IPS-15b (cell line): ENCODE data around the gene ACAT2.
"Not testable (repeated sequence)": the region's sequence is repeated elsewhere in the genome, so short reads cannot be mapped to it uniquely, and the experiment has no call there.

Experiments
- H3K27me3 ChIP-seq: one replicate; pipeline ENCODE4 v1.6.1; 2013; ENCODE audit warnings: low read length; ENCODE audit not compliant: control insufficient read depth, insufficient read depth
- H3K36me3 ChIP-seq: one replicate; pipeline ENCODE4 v1.6.1; 2013; ENCODE audit warnings: low read length; ENCODE audit not compliant: control insufficient read depth, insufficient read depth
- H3K4me1 ChIP-seq: one replicate; pipeline ENCODE4 v1.6.1; 2013; ENCODE audit warnings: mild to moderate bottlenecking, low read length; ENCODE audit not compliant: control insufficient read depth, insufficient read depth
- H3K4me3 ChIP-seq: one replicate; pipeline ENCODE4 v1.5.1; 2013; ENCODE audit warnings: low read depth, low read length
- H3K9ac ChIP-seq: one replicate; pipeline ENCODE4 v1.6.1; 2013; ENCODE audit warnings: low read depth, mild to moderate bottlenecking, low read length
- H3K9me3 ChIP-seq: one replicate; pipeline ENCODE4 v1.6.1; 2013; ENCODE audit warnings: mild to moderate bottlenecking, low read length; ENCODE audit not compliant: control insufficient read depth, insufficient read depth

ACAT2 gene

DNA sequence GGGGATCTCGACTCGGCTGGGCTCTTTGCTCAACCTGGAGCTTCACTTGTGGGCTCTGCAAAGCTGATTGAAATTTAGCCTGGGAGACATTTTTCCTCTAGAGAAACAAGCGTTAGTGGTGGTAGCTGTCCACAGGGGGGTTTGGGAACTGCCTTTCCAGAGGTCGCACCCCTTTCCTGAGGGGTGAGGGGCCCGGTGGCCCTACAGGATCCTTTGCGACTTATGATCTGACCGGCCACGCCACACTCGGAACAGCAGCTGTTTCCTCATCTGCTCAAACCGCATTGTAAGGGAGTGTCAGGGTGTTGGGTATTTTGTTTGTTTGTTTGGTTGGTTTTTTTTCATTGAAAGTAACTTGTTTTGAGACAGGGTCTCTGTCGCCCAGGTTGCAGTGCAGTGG, 59.3 kb downstream of the ACAT2 start:
- Histone ChIP-seq H3K4me3 (no peak overlapping the region), H3K9ac (no peak overlapping the region), H3K36me3 (no peaks in the 10 kb centered on the region), H3K27me3 (no peaks in the 10 kb centered on the region), H3K4me1 (peaks cover 6% of the 10 kb centered on the region), H3K9me3 (no peaks in the 10 kb centered on the region)

GRCh38 chr6:159821726-159822125, 59.9 kb downstream of the ACAT2 start:
- no peak overlapping the region for H3K4me3 ChIP-seq
- H3K9ac ChIP-seq: no peak overlapping the region
- H3K9me3 ChIP-seq: no peaks in the 10 kb centered on the region
- no peaks in the 10 kb centered on the region for H3K27me3 ChIP-seq
- H3K4me1 ChIP-seq: peaks cover 4% of the 10 kb centered on the region
- no peaks in the 10 kb centered on the region for H3K36me3 ChIP-seq

GRCh38 chr6:159823953-159824352, 62.1 kb downstream of the ACAT2 start:
- Histone ChIP-seq H3K4me3 (no peak overlapping the region), H3K9ac (no peak overlapping the region), H3K9me3 (no peaks in the 10 kb centered on the region), H3K4me1 (peaks cover 4% of the 10 kb centered on the region), H3K27me3 (no peaks in the 10 kb centered on the region), H3K36me3 (no peaks in the 10 kb centered on the region)

GRCh38 chr6:159824690-159825089, 62.8 kb downstream of the ACAT2 start:
- not testable (repeated sequence) for H3K27me3 ChIP-seq, H3K9me3 ChIP-seq

GRCh38 chr6:159826004-159826403, 64.2 kb downstream of the ACAT2 start:
- no peaks in the 10 kb centered on the region for H3K9me3 ChIP-seq
- H3K27me3 ChIP-seq: no peaks in the 10 kb centered on the region
- no peak overlapping the region for H3K4me3 ChIP-seq
- peaks cover 15% of the 10 kb centered on the region for H3K4me1 ChIP-seq
- H3K9ac ChIP-seq: no peak overlapping the region
- H3K36me3 ChIP-seq: no peaks in the 10 kb centered on the region

More at GRCh38 chr6:159824690-159825089, 62.8 kb downstream of the ACAT2 start:
- not testable (repeated sequence) for H3K4me3 ChIP-seq, H3K4me1 ChIP-seq, H3K9ac ChIP-seq, H3K36me3 ChIP-seq

GRCh38 chr6:159826968-159827647, 65.3 kb downstream of the ACAT2 start:
- Histone ChIP-seq H3K27me3 (no peaks in the 10 kb centered on the region), H3K9me3 (no peaks in the 10 kb centered on the region), H3K9ac (no peak overlapping the region), H3K4me3 (no peak overlapping the region), H3K4me1 (peaks cover 18% of the 10 kb centered on the region), H3K36me3 (no peaks in the 10 kb centered on the region)

DNA sequence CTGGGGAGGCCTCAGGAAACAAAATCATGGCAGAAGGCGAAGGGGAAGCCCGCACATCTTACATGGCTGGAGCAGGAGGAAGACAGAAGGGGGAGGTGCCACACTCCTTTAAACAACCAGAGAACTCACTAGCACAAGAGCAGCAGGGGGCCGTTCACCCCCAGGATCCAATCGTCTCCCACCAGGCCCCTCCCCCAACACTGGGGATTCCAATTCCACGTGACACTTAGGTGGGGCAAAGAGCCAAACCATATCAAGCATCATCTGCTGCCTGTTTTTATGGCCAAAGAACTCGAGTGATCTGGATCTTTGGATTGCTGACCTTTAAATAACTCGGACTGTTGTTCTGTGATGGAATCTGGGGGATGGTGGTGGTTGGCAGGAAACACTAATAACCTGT, 66.2 kb downstream of the ACAT2 start:
- no peak overlapping the region for H3K9ac ChIP-seq

More for the DNA sequence above, 66.2 kb downstream of the ACAT2 start:
- no peaks in the 10 kb centered on the region for H3K36me3 ChIP-seq
- H3K4me3 ChIP-seq: no peak overlapping the region
- no peaks in the 10 kb centered on the region for H3K9me3 ChIP-seq
- no peaks in the 10 kb centered on the region for H3K27me3 ChIP-seq
- peaks cover 18% of the 10 kb centered on the region for H3K4me1 ChIP-seq
